Measurements from ENCODE around the gene EZH1.

DNA sequence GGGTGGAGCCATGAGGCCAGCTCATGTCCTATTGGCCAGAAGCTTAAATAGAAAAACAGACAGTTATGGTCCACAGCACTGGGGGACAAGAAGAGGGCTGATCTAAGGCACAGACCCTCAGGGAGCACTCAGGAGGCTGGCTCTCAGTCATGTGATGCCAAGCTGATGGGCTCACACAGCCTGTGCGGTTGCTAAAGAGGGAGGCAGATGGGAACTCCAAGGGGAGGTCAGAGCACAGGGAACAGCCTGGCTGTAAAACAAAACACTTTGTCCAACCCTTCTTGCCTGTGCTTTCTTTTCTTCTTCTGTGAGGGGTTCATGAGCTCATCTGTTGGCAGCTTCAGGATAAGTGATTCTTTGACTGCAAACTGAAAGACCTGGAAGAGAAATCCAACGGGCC is 35.3 kb downstream of the EZH1 start:
- no peak for TF ChIP-seq SMAD3 (CRISPR knock-in tag; IDR thresholded peaks at IDR 0.05; ENCODE audit: borderline replicate concordance)
- TF ChIP-seq, protein P1, sequence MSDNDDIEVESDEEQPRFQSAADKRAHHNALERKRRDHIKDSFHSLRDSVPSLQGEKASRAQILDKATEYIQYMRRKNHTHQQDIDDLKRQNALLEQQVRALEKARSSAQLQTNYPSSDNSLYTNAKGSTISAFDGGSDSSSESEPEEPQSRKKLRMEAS (CRISPR knock-in tag; IDR thresholded peaks at IDR 0.05), result no peak
- TF ChIP-seq ETV6 (CRISPR knock-in tag; IDR thresholded peaks at IDR 0.05), result no peak

All from WTC11 (cell line).